Activated naive CD8-positive, alpha-beta T cell treated with anti-CD3 and anti-CD28 coated beads, Interleukin-2, amount 50 U/mL, for 16 hours (primary cell): Measurements from ENCODE around the gene ACTMAP.

Experiments used
- DNase-seq: peaks from one replicate; pipeline ENCODE4 v3.0.0-alpha.2; 2020; ENCODE audit warnings: low read depth, low spot score

The ACTMAP gene

GRCh38 chr19:40718774-40719391, 31.4 kb downstream of the ACTMAP start:
- no peak for DNase-seq

GRCh38 chr19:40717880-40718773, 32.1 kb downstream of the ACTMAP start:
- DNase-seq, result no peak

GRCh38 chr19:40717325-40717879, 32.9 kb downstream of the ACTMAP start:
- DNase-seq, result no peak

GRCh38 chr19:40716482-40717324, 33.6 kb downstream of the ACTMAP start, which contains the start of the genes COQ8B and ITPKC:
Gene COQ8B (minus strand): TSS chr19:40716886. CDS start chr19:40714632, 2,254 bp downstream.
Gene ITPKC (plus strand): TSS chr19:40717112. CDS start chr19:40717136, 24 bp downstream.
- peak; percentile 100 for DNase-seq

- DNase-seq, result peak; percentile 70
Measured at GRCh38 chr19:40716031-40716481, 34.2 kb downstream of the ACTMAP start.

GRCh38 chr19:40714441-40715299, 35.6 kb downstream of the ACTMAP start:
- peak; percentile 80 for DNase-seq

- no peak for DNase-seq
Measured at GRCh38 chr19:40713939-40714338, 36.3 kb downstream of the ACTMAP start.

GRCh38 chr19:40709817-40710216, 40.5 kb downstream of the ACTMAP start:
- DNase-seq, result no peak

- DNase-seq, result no peak
Measured at GRCh38 chr19:40707615-40708014, 42.7 kb downstream of the ACTMAP start.

- no peak for DNase-seq
Measured at GRCh38 chr19:40705950-40706619, 44.2 kb downstream of the ACTMAP start.

GRCh38 chr19:40705362-40705651, 45.0 kb downstream of the ACTMAP start:
- no peak for DNase-seq

- DNase-seq, result no peak
Measured at GRCh38 chr19:40704491-40705361, 45.6 kb downstream of the ACTMAP start.

GRCh38 chr19:40703029-40703755, 47.1 kb downstream of the ACTMAP start:
- no peak for DNase-seq

GRCh38 chr19:40702337-40703012, 47.8 kb downstream of the ACTMAP start:
- no peak for DNase-seq

GRCh38 chr19:40701758-40702157, 48.5 kb downstream of the ACTMAP start:
- DNase-seq, result no peak

GRCh38 chr19:40700083-40700482, 50.2 kb downstream of the ACTMAP start:
- no peak for DNase-seq

GRCh38 chr19:40697007-40697406, 53.3 kb downstream of the ACTMAP start:
- DNase-seq, result no peak

- DNase-seq, result no peak
Measured at GRCh38 chr19:40695881-40696280, 54.4 kb downstream of the ACTMAP start.
